Spinal cord (tissue), 10 donors: ENCODE results near the gene DIS3L2. TPM values are rescaled to one million over a fixed set of nuclear protein-coding genes. Genes with fewer than 3 reads are reported as not detected.

Experiments
- DNase-seq, 6 donors: peaks; one replicate each; pipeline versions ENCODE4 v3.0.0 to v3.0.0-alpha.2; 2013 to 2015; ENCODE audit warnings: low spot score in 6 of 6, low read depth in 4 of 6
- H3K27ac ChIP-seq: one replicate; pipeline ENCODE4 v1.5.1; 2013; ENCODE audit warnings: low read depth, low read length, control low read depth
- H3K27me3 ChIP-seq: one replicate; pipeline ENCODE4 v1.6.1; 2013; ENCODE audit warnings: low read length; ENCODE audit not compliant: control insufficient read depth, insufficient read depth
- H3K36me3 ChIP-seq: one replicate; pipeline ENCODE4 v1.6.1; 2013; ENCODE audit warnings: low read length; ENCODE audit not compliant: control insufficient read depth, insufficient read depth
- H3K4me1 ChIP-seq: one replicate; pipeline ENCODE4 v1.6.1; 2013; ENCODE audit warnings: low read length; ENCODE audit not compliant: control insufficient read depth, insufficient read depth
- H3K4me3 ChIP-seq: one replicate; pipeline ENCODE4 v1.5.1; 2013; ENCODE audit warnings: low read depth, low read length, control low read depth
- H3K9me3 ChIP-seq: one replicate; pipeline ENCODE4 v1.6.1; 2013; ENCODE audit warnings: low read length; ENCODE audit not compliant: control insufficient read depth, insufficient read depth
- WGBS: methylation state at CpG from one replicate; pipeline ENCODE4 v1.1.5; 2013; ENCODE audit warnings: missing lambda C conversion rate; ENCODE audit not compliant: insufficient coverage; 5-methylcytosine and 5-hydroxymethylcytosine counted together
- polyA plus RNA-seq, 2 donors: library from polyadenylated mRNA; unstranded; fragments of 120-200 nt; gene quantifications; one replicate each; pipeline ENCODE4 v1.2.1, GENCODE V29; 2013; ENCODE audit not compliant: insufficient read length in 2 of 2
- total RNA-seq, 2 donors: library from RNA; depleted of rRNA in 1 of 2; stranded (reverse); fragments of 120-200 nt in 1 of 2; fragments of >200 nt in 1 of 2; gene quantifications; one replicate each; pipeline versions ENCODE4 v1.2.3 to v1.2.4, GENCODE V29; 2013 to 2014
- donor health status: healthy.

DIS3L2 gene
- total and polyA plus RNA-seq, 4 donors, result 29.8 to 37.2 (median 33.2) TPM

- Histone ChIP-seq H3K4me3 (no peak overlapping the region), H3K36me3 (no peaks in the 10 kb centered on the region), H3K27ac (peak overlapping the region; percentile 22), H3K27me3 (no peaks in the 10 kb centered on the region), H3K9me3 (no peaks in the 10 kb centered on the region), H3K4me1 (peaks cover 29% of the 10 kb centered on the region)
- DNase-seq, result peak in 2 of 6 donors; percentile 63 to 66
- 26% methylated on average over 3 of the region's 6 CpGs for WGBS
Measured at GRCh38 chr2:232281858-232282507, 320.5 kb downstream of the DIS3L2 start.

GRCh38 chr2:232282508-232283055 lies 321.1 kb downstream of the DIS3L2 start:
- Histone ChIP-seq H3K27ac (peak overlapping the region; percentile 52), H3K36me3 (no peaks in the 10 kb centered on the region), H3K9me3 (no peaks in the 10 kb centered on the region), H3K4me1 (peaks cover 27% of the 10 kb centered on the region), H3K27me3 (no peaks in the 10 kb centered on the region), H3K4me3 (no peak overlapping the region)
- WGBS, result 45% methylated on average over 8 of the region's 9 CpGs
- peak in 4 of 6 donors; percentile 29 to 73 (median 58) for DNase-seq

- H3K4me1 ChIP-seq, result peaks cover 32% of the 10 kb centered on the region
- 48% methylated on average over 4 of the region's 5 CpGs for WGBS
- no peak overlapping the region for H3K4me3 ChIP-seq
- H3K27ac ChIP-seq, result no peak overlapping the region
- no peaks in the 10 kb centered on the region for H3K36me3 ChIP-seq
- peak in 1 of 6 donors; percentile 41 for DNase-seq
- H3K9me3 ChIP-seq, result no peaks in the 10 kb centered on the region
- no peaks in the 10 kb centered on the region for H3K27me3 ChIP-seq
Measured at GRCh38 chr2:232286001-232286868, 324.7 kb downstream of the DIS3L2 start.

- no peak for DNase-seq
- peaks cover 24% of the 10 kb centered on the region for H3K4me1 ChIP-seq
- no peak overlapping the region for H3K4me3 ChIP-seq
- H3K9me3 ChIP-seq, result no peaks in the 10 kb centered on the region
- no peaks in the 10 kb centered on the region for H3K36me3 ChIP-seq
- no peaks in the 10 kb centered on the region for H3K27me3 ChIP-seq
- no peak overlapping the region for H3K27ac ChIP-seq
- 56% methylated on average over 4 of the region's 8 CpGs for WGBS
Measured at GRCh38 chr2:232287316-232287715, 325.8 kb downstream of the DIS3L2 start.

- Histone ChIP-seq H3K9me3 (no peaks in the 10 kb centered on the region), H3K4me1 (peaks cover 18% of the 10 kb centered on the region), H3K27me3 (no peaks in the 10 kb centered on the region), H3K36me3 (peaks cover 3% of the 10 kb centered on the region), H3K4me3 (no peak overlapping the region), H3K27ac (no peak overlapping the region)
- WGBS, result 92% methylated on average over 3 of the region's 4 CpGs
- DNase-seq, result no peak
Measured at GRCh38 chr2:232288489-232289030, 327.0 kb downstream of the DIS3L2 start.

- no peaks in the 10 kb centered on the region for H3K9me3 ChIP-seq
- no peak overlapping the region for H3K4me3 ChIP-seq
- H3K27ac ChIP-seq, result peak overlapping the region; percentile 48
- 87% methylated on average over 7 of the region's 8 CpGs for WGBS
- H3K27me3 ChIP-seq, result no peaks in the 10 kb centered on the region
- H3K36me3 ChIP-seq, result peaks cover 3% of the 10 kb centered on the region
- peaks cover 16% of the 10 kb centered on the region for H3K4me1 ChIP-seq
- DNase-seq, result peak in 1 of 6 donors; percentile 23
Measured at GRCh38 chr2:232290668-232291067, 329.2 kb downstream of the DIS3L2 start.

GRCh38 chr2:232291343-232291742 lies 329.8 kb downstream of the DIS3L2 start:
- H3K4me1 ChIP-seq, result peaks cover 12% of the 10 kb centered on the region
- WGBS, result 76% methylated on average over 2 of the region's 2 CpGs
- peak in 1 of 6 donors; percentile 38 for DNase-seq
- H3K4me3 ChIP-seq, result no peak overlapping the region
- peaks cover 3% of the 10 kb centered on the region for H3K36me3 ChIP-seq
- H3K9me3 ChIP-seq, result no peaks in the 10 kb centered on the region
- peak overlapping the region; percentile 53 for H3K27ac ChIP-seq
- H3K27me3 ChIP-seq, result no peaks in the 10 kb centered on the region

- H3K27me3 ChIP-seq, result no peaks in the 10 kb centered on the region
- DNase-seq, result no peak
- peaks cover 3% of the 10 kb centered on the region for H3K36me3 ChIP-seq
- no peak overlapping the region for H3K4me3 ChIP-seq
- H3K4me1 ChIP-seq, result peaks cover 10% of the 10 kb centered on the region
- H3K9me3 ChIP-seq, result no peaks in the 10 kb centered on the region
- 78% methylated on average over 8 of the region's 9 CpGs for WGBS
- H3K27ac ChIP-seq, result peak overlapping the region; percentile 12
Measured at GRCh38 chr2:232292395-232293154, 331.1 kb downstream of the DIS3L2 start.

GRCh38 chr2:232293191-232293590 lies 331.7 kb downstream of the DIS3L2 start:
- no peaks in the 10 kb centered on the region for H3K9me3 ChIP-seq
- H3K27ac ChIP-seq, result no peak overlapping the region
- no peak overlapping the region for H3K4me3 ChIP-seq
- H3K4me1 ChIP-seq, result peaks cover 10% of the 10 kb centered on the region
- 83% methylated on average over 6 of the region's 6 CpGs for WGBS
- DNase-seq, result no peak
- H3K36me3 ChIP-seq, result peaks cover 3% of the 10 kb centered on the region
- no peaks in the 10 kb centered on the region for H3K27me3 ChIP-seq
